HL-60 (cell line): ENCODE measurements around the gene LRRK1.

Experiments
- DNase-seq, 2 experiments: peaks; one replicate each; pipeline ENCODE4 v3.0.0-alpha.2; 2010 to 2020; ENCODE audit warnings: low read depth in 1 of 2, low spot score in 1 of 2
- H3K27ac ChIP-seq: fragments of 250-450 bp; sonication (Bioruptor Pico); replicated peaks from 2 replicates; pipeline ENCODE4 v1.5.1; 2020; ENCODE audit warnings: mild to moderate bottlenecking, moderate library complexity
- H3K27me3 ChIP-seq: fragments of 250-450 bp; sonication (Bioruptor Pico); 2 replicates; pipeline ENCODE4 v1.5.1; 2021; ENCODE audit warnings: mild to moderate bottlenecking, moderate library complexity; ENCODE audit not compliant: insufficient read depth, poor library complexity, severe bottlenecking
- H3K4me3 ChIP-seq: replicated peaks from 2 replicates; pipeline ENCODE4 v1.5.1; 2011; ENCODE audit warnings: mild to moderate bottlenecking, control low read depth, low read length; ENCODE audit not compliant: insufficient read depth
- CTCF ChIP-seq: IDR thresholded peaks from one replicate; pipeline ENCODE4 v1.5.1; 2011; ENCODE audit warnings: low read length, control low read depth, inconsistent platforms; ENCODE audit not compliant: insufficient read depth
- GABPA ChIP-seq: IDR thresholded peaks from 2 replicates; pipeline ENCODE4 v1.6.1; 2012; ENCODE audit warnings: low read depth
- POLR2AphosphoS5 ChIP-seq: IDR thresholded peaks from 2 replicates; pipeline ENCODE4 v1.6.1; 2012; ENCODE audit warnings: low read depth
- REST ChIP-seq: IDR thresholded peaks from 2 replicates; pipeline ENCODE4 v1.6.1; 2012; ENCODE audit warnings: low read depth; ENCODE audit not compliant: insufficient replicate concordance
- SPI1 ChIP-seq: IDR thresholded peaks from 2 replicates; pipeline ENCODE4 v1.6.1; 2012; ENCODE audit warnings: low read depth, mild to moderate bottlenecking, borderline replicate concordance

The LRRK1 gene

GRCh38 chr15:101064795-101065569 lies 145.8 kb downstream of the LRRK1 start:
- no peak for DNase-seq
- no peak for TF ChIP-seq REST
- no peak for TF ChIP-seq CTCF
- Histone ChIP-seq H3K4me3 (no peak overlapping the region), H3K27me3 (no peaks in the 10 kb centered on the region), H3K27ac (no peak overlapping the region)

- Histone ChIP-seq H3K4me3 (no peak overlapping the region), H3K27me3 (no peaks in the 10 kb centered on the region), H3K27ac (no peak overlapping the region)
- TF ChIP-seq REST: no peak
- TF ChIP-seq GABPA: no peak
- no peak for TF ChIP-seq POLR2AphosphoS5
- TF ChIP-seq CTCF: no peak
- no peak for TF ChIP-seq SPI1
- no peak for DNase-seq
These were observed 146.5 kb downstream of the LRRK1 start for GRCh38 chr15:101065570-101066221.

- no peak overlapping the region for H3K27ac ChIP-seq
- H3K27me3 ChIP-seq: no peaks in the 10 kb centered on the region
- no peak for DNase-seq
- TF ChIP-seq CTCF (no peak), REST (no peak), SPI1 (no peak), POLR2AphosphoS5 (no peak), GABPA (no peak)
- no peak overlapping the region for H3K4me3 ChIP-seq
These were observed 147.6 kb downstream of the LRRK1 start for GRCh38 chr15:101066501-101067408.
